Transverse colon (tissue), 4 donors: Measurements from ENCODE around the gene XRCC5. TPM values are rescaled to one million over a fixed set of nuclear protein-coding genes. Genes with fewer than 3 reads are reported as not detected.

Experiments used
- DNase-seq: peaks from one replicate; pipeline ENCODE4 v3.0.0-alpha.2; 2019
- H3K27ac ChIP-seq, 4 donors: fragments of 200-600 bp; sonication (generic); 2 replicates each; pipeline ENCODE4 v1.5.1; 2016 to 2018; ENCODE audit warnings: inconsistent platforms in 4 of 4
- H3K27me3 ChIP-seq: fragments of 200-600 bp; sonication (generic); 2 replicates; pipeline ENCODE4 v1.5.1; 2017; ENCODE audit warnings: inconsistent platforms
- H3K36me3 ChIP-seq, 4 donors: fragments of 200-600 bp; sonication (generic); 2 replicates each; pipeline ENCODE4 v1.5.1; 2017 to 2019; ENCODE audit warnings: inconsistent platforms in 4 of 4
- H3K4me1 ChIP-seq, 4 donors: fragments of 200-600 bp; sonication (generic); 2 replicates each; pipeline ENCODE4 v1.5.1; 2017 to 2020; ENCODE audit warnings: inconsistent platforms in 4 of 4
- H3K4me3 ChIP-seq, 4 donors: fragments of 200-600 bp; sonication (generic); 1 replicate in 1 of 4; 2 replicates in 3 of 4; pipeline versions ENCODE4 v1.5.1 to v1.6.1; 2017 to 2019; ENCODE audit warnings: inconsistent platforms in 4 of 4
- H3K9me3 ChIP-seq, 2 donors: fragments of 200-600 bp; sonication (generic); 2 replicates each; pipeline ENCODE4 v1.5.1; 2017 to 2019; ENCODE audit warnings: inconsistent platforms in 2 of 2
- EP300 ChIP-seq: sonication (generic); formaldehyde crosslinking; IDR thresholded peaks from one replicate; pipeline ENCODE4 v1.6.1; 2017; ENCODE audit warnings: antibody characterized with exemption, low read depth
- POLR2A ChIP-seq: fragments of 450-650 bp; IDR thresholded peaks from one replicate; pipeline ENCODE4 v1.6.1; 2016; ENCODE audit warnings: antibody characterized with exemption, mild to moderate bottlenecking, moderate library complexity
- POLR2AphosphoS5 ChIP-seq, 3 donors: sonication (generic); formaldehyde crosslinking; IDR thresholded peaks; one replicate each; pipeline ENCODE4 v1.6.1; 2016; ENCODE audit warnings: antibody characterized with exemption in 3 of 3
- WGBS, 2 donors: methylation state at CpG; one replicate each; pipeline ENCODE4 v1.1.5; 2018; ENCODE audit warnings: low coverage in 1 of 2; 5-methylcytosine and 5-hydroxymethylcytosine counted together
- in situ Hi-C, 4 donors: fragments of 200-750 bp; cut with MboI; loops; one replicate each; pipeline versions ENCODE4 v1.15.0 to v1.15.1; 2017; ENCODE audit warnings: low sequenced_read_pairs in 3 of 4, low pct_ligation_motif_present in 1 of 4, low pct_unique_long_range_greater_than_20kb in 1 of 4
- intact Hi-C: fragments of 100-400 bp; cut with DNase I; formaldehyde crosslinking; loops from one replicate; pipeline ENCODE4 v1.15.1; 2023; ENCODE audit warnings: low total_unique reads
- total RNA-seq, 4 donors: library from RNA; depleted of rRNA; stranded (reverse); fragments of >200 nt; gene quantifications; one replicate each; pipeline ENCODE4 v1.1.0, GENCODE V29; 2016
- TF ChIP-seq, protein P1 (sequence below), 5 experiments: fragments of 200-600 bp in 3 of 5; fragments of 450-650 bp in 2 of 5; sonication (generic) in 3 of 5; IDR thresholded peaks; 1 replicate in 2 of 5; 2 replicates in 3 of 5; pipeline ENCODE4 v1.5.1; 2016 to 2017; ENCODE audit warnings: antibody characterized with exemption in 5 of 5, inconsistent platforms in 3 of 5, mild to moderate bottlenecking in 2 of 5, moderate library complexity in 1 of 5

XRCC5 gene
- total RNA-seq, 4 donors from 2014 or later: 75.6 to 120 (median 101) TPM

DNA sequence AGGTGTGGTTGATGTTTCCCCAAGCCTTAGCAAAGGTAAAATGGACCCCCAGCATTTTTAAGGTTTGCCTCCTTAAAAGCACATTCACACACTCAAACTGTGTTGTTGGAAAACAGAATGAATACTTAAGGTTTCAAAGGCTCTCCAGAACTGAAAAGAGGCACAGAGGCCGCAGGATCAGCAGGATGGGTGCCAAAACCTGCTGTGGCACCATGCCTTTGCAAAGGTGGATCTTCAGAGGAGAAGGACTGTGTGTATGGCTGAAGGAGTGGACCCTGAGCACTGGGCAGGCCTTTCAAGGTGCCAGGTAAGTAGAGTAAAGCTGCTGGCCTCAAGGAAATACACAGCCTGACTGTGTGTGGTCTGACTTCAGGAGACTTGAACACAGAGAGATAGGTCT lies 127.3 kb downstream of the XRCC5 start:
- intact Hi-C loops: no loop called here
- 0% methylated on average over 1 of the region's 1 CpG; no CpG with 5 or more reads in 1 of the 2 donors for WGBS, 2 donors
- no peaks in the 10 kb centered on the region for H3K27me3 ChIP-seq
- no peaks in the 10 kb centered on the region for H3K36me3 ChIP-seq
- H3K4me3 ChIP-seq: no peak overlapping the region
- in situ Hi-C loops: no loop called here
- no peaks in the 10 kb centered on the region for H3K4me1 ChIP-seq
- TF ChIP-seq POLR2A (no peak), EP300 (no peak)
- no peak for DNase-seq
- H3K9me3 ChIP-seq: no peaks in the 10 kb centered on the region
- H3K27ac ChIP-seq: no peak overlapping the region

GRCh38 chr2:216242365-216242764 lies 133.2 kb downstream of the XRCC5 start:
- intact Hi-C loops: no loop called here
- no peaks in the 10 kb centered on the region for H3K9me3 ChIP-seq
- H3K4me1 ChIP-seq: no peaks in the 10 kb centered on the region
- DNase-seq: no peak
- H3K4me3 ChIP-seq: no peak overlapping the region
- no peak overlapping the region for H3K27ac ChIP-seq
- TF ChIP-seq EP300 (no peak), POLR2A (no peak), POLR2AphosphoS5 (IDR thresholded peaks at IDR 0.05) (no peak)
- TF ChIP-seq, protein P1, sequence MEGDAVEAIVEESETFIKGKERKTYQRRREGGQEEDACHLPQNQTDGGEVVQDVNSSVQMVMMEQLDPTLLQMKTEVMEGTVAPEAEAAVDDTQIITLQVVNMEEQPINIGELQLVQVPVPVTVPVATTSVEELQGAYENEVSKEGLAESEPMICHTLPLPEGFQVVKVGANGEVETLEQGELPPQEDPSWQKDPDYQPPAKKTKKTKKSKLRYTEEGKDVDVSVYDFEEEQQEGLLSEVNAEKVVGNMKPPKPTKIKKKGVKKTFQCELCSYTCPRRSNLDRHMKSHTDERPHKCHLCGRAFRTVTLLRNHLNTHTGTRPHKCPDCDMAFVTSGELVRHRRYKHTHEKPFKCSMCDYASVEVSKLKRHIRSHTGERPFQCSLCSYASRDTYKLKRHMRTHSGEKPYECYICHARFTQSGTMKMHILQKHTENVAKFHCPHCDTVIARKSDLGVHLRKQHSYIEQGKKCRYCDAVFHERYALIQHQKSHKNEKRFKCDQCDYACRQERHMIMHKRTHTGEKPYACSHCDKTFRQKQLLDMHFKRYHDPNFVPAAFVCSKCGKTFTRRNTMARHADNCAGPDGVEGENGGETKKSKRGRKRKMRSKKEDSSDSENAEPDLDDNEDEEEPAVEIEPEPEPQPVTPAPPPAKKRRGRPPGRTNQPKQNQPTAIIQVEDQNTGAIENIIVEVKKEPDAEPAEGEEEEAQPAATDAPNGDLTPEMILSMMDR (IDR thresholded peaks at IDR 0.05): no peak
- no peaks in the 10 kb centered on the region for H3K27me3 ChIP-seq
- in situ Hi-C loops: no loop called here
- H3K36me3 ChIP-seq: no peaks in the 10 kb centered on the region
- 68 to 69% methylated on average over 6 of the region's 6 CpGs for WGBS, 2 donors

GRCh38 chr2:216243026-216243425 lies 133.9 kb downstream of the XRCC5 start:
- Histone ChIP-seq H3K9me3 (no peaks in the 10 kb centered on the region), H3K27ac (no peak overlapping the region), H3K27me3 (no peaks in the 10 kb centered on the region), H3K36me3 (no peaks in the 10 kb centered on the region), H3K4me1 (no peaks in the 10 kb centered on the region), H3K4me3 (no peak overlapping the region)
- 84 to 92% methylated on average over 2 to 3 of the region's 3 CpGs for WGBS, 2 donors
- in situ Hi-C loops (no loop called here), intact Hi-C loops (no loop called here)
- no peak for DNase-seq
- TF ChIP-seq POLR2A: no peak
- TF ChIP-seq EP300: no peak
- TF ChIP-seq, protein P1 (IDR thresholded peaks at IDR 0.05): no peak
- TF ChIP-seq POLR2AphosphoS5 (IDR thresholded peaks at IDR 0.05): no peak

DNA sequence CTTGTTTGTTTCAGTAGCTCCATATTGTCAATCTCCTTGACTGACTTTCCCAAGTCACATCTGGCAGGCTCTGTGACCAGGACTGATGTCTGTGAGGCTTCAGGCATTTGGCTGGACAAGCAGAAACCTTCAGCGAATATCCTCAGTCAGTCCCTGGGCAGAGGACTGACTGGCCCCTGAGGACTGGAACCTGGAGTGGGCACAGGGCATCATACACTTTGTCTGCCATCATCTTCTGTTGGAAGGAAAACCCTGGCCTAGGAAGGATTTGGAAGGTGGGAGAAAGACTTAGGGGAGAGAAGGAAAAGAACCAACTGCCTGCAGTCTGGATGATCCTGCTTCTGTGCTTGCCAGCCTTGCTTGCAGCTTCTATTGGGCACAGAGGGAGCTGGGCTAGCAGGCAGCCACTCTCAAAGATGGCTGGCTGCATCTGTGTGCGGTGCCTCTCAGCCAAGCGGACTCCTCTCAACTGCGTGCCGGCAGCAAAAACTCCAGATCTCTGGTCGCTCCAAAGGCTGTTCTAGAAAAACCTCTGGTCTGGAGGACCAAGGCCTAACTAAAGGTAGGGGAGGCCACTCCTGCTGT lies 136.3 kb downstream of the XRCC5 start:
- WGBS, 2 donors: 75 to 80% methylated on average over 5 to 6 of the region's 6 CpGs

More for the DNA sequence above, 136.3 kb downstream of the XRCC5 start:
- no peaks in the 10 kb centered on the region for H3K9me3 ChIP-seq
- H3K27ac ChIP-seq: no peak overlapping the region
- no peak overlapping the region for H3K4me3 ChIP-seq
- no peaks in the 10 kb centered on the region for H3K4me1 ChIP-seq
- no peaks in the 10 kb centered on the region for H3K36me3 ChIP-seq
- TF ChIP-seq POLR2AphosphoS5 (IDR thresholded peaks at IDR 0.05) (no peak), EP300 (no peak), POLR2A (no peak)
- TF ChIP-seq, protein P1 (IDR thresholded peaks at IDR 0.05): no peak
- in situ Hi-C loops: no loop called here
- intact Hi-C loops: no loop called here
- H3K27me3 ChIP-seq: no peaks in the 10 kb centered on the region
- DNase-seq: no peak
